K562 (cell line): Measurements from ENCODE around the gene STYX. TPM values are rescaled to one million over a fixed set of nuclear protein-coding genes. Genes with fewer than 3 reads are reported as not detected.

Experiments used
- ATAC-seq: fragments of 200-7000 bp; cut with Tn5 transposase; 3 replicates; pipeline ENCODE4 v1.9.1; 2020; ENCODE audit warnings: moderate library complexity
- BruUV-seq: library from RNA; stranded (reverse); fragments of 400-500 nt; replicated peaks from 2 replicates; lab custom pipeline; 2021; lab: Mats Ljungman, UMichigan
- CTCF ChIA-PET: fragments of 300-600 bp; formaldehyde crosslinking; extraction: SDS; loops from one replicate; lab custom pipeline; 2021; ENCODE audit warnings: low intra/inter-chr PET ratio; lab: Yijun Ruan, JAX
- POLR2A ChIA-PET: fragments of 300-600, 350-650 bp; sonication (Branson Sonifier 250); formaldehyde crosslinking; extraction: SDS; loops from one replicate; lab custom pipeline; 2021; ENCODE audit warnings: antibody characterized with exemption, inconsistent platforms; lab: Yijun Ruan, JAX
- DNase-seq, 4 experiments: peaks; one replicate each; pipeline versions ENCODE4 v3.0.0 to v3.0.0-alpha.2; 2011 to 2018; ENCODE audit warnings: low spot score in 3 of 4, mixed read lengths in 3 of 4; ENCODE audit errors: extremely low read depth in 1 of 4
- FAIRE-seq: peaks from 2 replicates; lab custom pipeline; 2011; peaks lifted over from hg19 to GRCh38; lab: Jason Lieb, UNC
- H2AFZ ChIP-seq: 2 replicates; pipeline ENCODE4 v1.6.0; 2011; ENCODE audit warnings: low read depth, low read length, control low read depth, inconsistent platforms
- H3K27ac ChIP-seq: fragments of 200-600 bp; 3 replicates; pipeline ENCODE4 v1.8.0; 2011; ENCODE audit warnings: low read depth, mild to moderate bottlenecking, control low read depth, inconsistent platforms, low read length, moderate library complexity, mixed read lengths; ENCODE audit errors: extremely low read depth
- H3K27me3 ChIP-seq, 2 experiments: fragments of 300-600 bp in 1 of 2; 2 replicates in 1 of 2; 3 replicates in 1 of 2; pipeline versions ENCODE4 v1.6.0 to v1.8.0; 2011; ENCODE audit warnings: inconsistent platforms in 2 of 2, low read length in 2 of 2, mild to moderate bottlenecking in 1 of 2, mixed read lengths in 1 of 2, moderate library complexity in 1 of 2; ENCODE audit not compliant: control insufficient read depth in 2 of 2, insufficient read depth in 2 of 2
- H3K36me3 ChIP-seq: fragments of 300-600 bp; 3 replicates; pipeline ENCODE4 v1.8.0; 2011; ENCODE audit warnings: mild to moderate bottlenecking, low read length, inconsistent platforms; ENCODE audit not compliant: control insufficient read depth, insufficient read depth
- H3K4me1 ChIP-seq, 2 experiments: fragments of 200-600 bp in 1 of 2; replicated peaks in 1 of 2; 2 replicates in 1 of 2; 3 replicates in 1 of 2; pipeline versions ENCODE4 v1.5.1 to v1.8.0; 2011; ENCODE audit warnings: inconsistent platforms in 2 of 2, low read length in 2 of 2, mild to moderate bottlenecking in 1 of 2, mixed read lengths in 1 of 2, moderate library complexity in 1 of 2; ENCODE audit not compliant: control insufficient read depth in 2 of 2, insufficient read depth in 2 of 2
- H3K4me2 ChIP-seq: 2 replicates; pipeline ENCODE4 v1.6.1; 2011; ENCODE audit warnings: low read length, control low read depth, inconsistent platforms, mixed read lengths; ENCODE audit not compliant: insufficient read depth
- H3K4me3 ChIP-seq: fragments of 200-600 bp; sonication (generic), shearing (Covaris generic); 2 replicates; pipeline ENCODE4 v1.5.1; 2016; ENCODE audit warnings: control low read depth, inconsistent platforms
- H3K79me2 ChIP-seq: fragments of 200-600 bp; 3 replicates; pipeline ENCODE4 v1.8.0; 2011; ENCODE audit warnings: low read length, inconsistent platforms; ENCODE audit not compliant: control insufficient read depth, insufficient read depth
- H3K9ac ChIP-seq, 2 experiments: 2 replicates each; pipeline versions ENCODE4 v1.6.0 to v1.6.1; 2011; ENCODE audit warnings: low read depth in 2 of 2, low read length in 2 of 2, control low read depth in 1 of 2, inconsistent platforms in 1 of 2, mild to moderate bottlenecking in 1 of 2, mixed read lengths in 1 of 2; ENCODE audit not compliant: insufficient read depth in 1 of 2
- H3K9me1 ChIP-seq: one replicate; pipeline ENCODE4 v1.6.0; 2011; ENCODE audit warnings: inconsistent platforms, mild to moderate bottlenecking, low read length, moderate library complexity; ENCODE audit not compliant: control insufficient read depth, insufficient read depth
- H3K9me3 ChIP-seq: replicated peaks from 2 replicates; pipeline ENCODE4 v1.5.1; 2011; ENCODE audit warnings: low read depth, low read length, inconsistent platforms; ENCODE audit not compliant: control insufficient read depth, insufficient read depth
- H4K20me1 ChIP-seq: replicated peaks from 2 replicates; pipeline ENCODE4 v1.6.1; 2011; ENCODE audit warnings: low read length, inconsistent platforms, mixed read lengths; ENCODE audit not compliant: control insufficient read depth, insufficient read depth
- C11orf30 ChIP-seq: fragments of 450-650 bp; IDR thresholded peaks from 2 replicates; pipeline ENCODE4 v1.6.1; 2016; ENCODE audit warnings: low read depth, mild to moderate bottlenecking
- CBX3 ChIP-seq, 2 experiments: IDR thresholded peaks; 1 replicate in 1 of 2; 2 replicates in 1 of 2; pipeline ENCODE4 v1.6.1; 2012; ENCODE audit warnings: inconsistent platforms in 2 of 2, low read length in 2 of 2, borderline replicate concordance in 1 of 2, control low read depth in 1 of 2
- FOSL1 ChIP-seq: fragments of 200-800 bp; sonication (Bioruptor generic); conservative IDR thresholded peaks from 2 replicates; pipeline ENCODE4 v1.6.1; 2016; ENCODE audit warnings: missing genetic modification characterization, missing compliant biosample characterization
- HDAC1 ChIP-seq, 2 experiments: fragments of 450-650 bp; IDR thresholded peaks; 2 replicates each; pipeline ENCODE4 v1.6.1; 2016 to 2017; ENCODE audit warnings: inconsistent platforms in 1 of 2, mild to moderate bottlenecking in 1 of 2, moderate library complexity in 1 of 2
- KDM5B ChIP-seq: fragments of 200-600 bp; sonication (generic); IDR thresholded peaks from 2 replicates; pipeline ENCODE4 v1.6.1; 2012; ENCODE audit warnings: low read depth, mild to moderate bottlenecking, moderate library complexity, low read length, control low read depth, inconsistent platforms; ENCODE audit not compliant: insufficient replicate concordance
- L3MBTL2 ChIP-seq: fragments of 450-650 bp; IDR thresholded peaks from 2 replicates; pipeline ENCODE4 v1.6.1; 2016; ENCODE audit warnings: mild to moderate bottlenecking, moderate library complexity
- MYC ChIP-seq, 2 experiments: fragments of 250-450 bp in 1 of 2; sonication (Bioruptor Pico) in 1 of 2; IDR thresholded peaks; 2 replicates each; pipeline versions ENCODE4 v1.5.1 to v1.6.1; 2012 to 2021; ENCODE audit warnings: low read depth in 2 of 2, borderline replicate concordance in 1 of 2, improper control_type of control experiment in 1 of 2, low read length in 1 of 2, mild to moderate bottlenecking in 1 of 2, moderate library complexity in 1 of 2
- NFE2 ChIP-seq: IDR thresholded peaks from 2 replicates; pipeline ENCODE4 v1.6.1; 2014; ENCODE audit warnings: antibody characterized with exemption, low read depth
- NONO ChIP-seq, 2 experiments: fragments of 200-400 bp in 1 of 2; fragments of 450-650 bp in 1 of 2; formaldehyde crosslinking in 1 of 2; IDR thresholded peaks; 2 replicates each; pipeline ENCODE4 v1.6.1; 2017; ENCODE audit warnings: low read depth in 2 of 2, mild to moderate bottlenecking in 2 of 2, moderate library complexity in 2 of 2, low read length in 1 of 2
- TEAD4 ChIP-seq, 2 experiments: sonication (generic) in 1 of 2; formaldehyde crosslinking in 1 of 2; IDR thresholded peaks; 2 replicates each; pipeline versions ENCODE4 v1.6.1 to v1.8.0; 2012 to 2022; ENCODE audit warnings: borderline replicate concordance in 1 of 2, inconsistent platforms in 1 of 2, low read length in 1 of 2, mild to moderate bottlenecking in 1 of 2, missing genetic modification reagents in 1 of 2
- TFAM ChIP-seq: fragments of 250-450 bp; sonication (Bioruptor Pico); conservative IDR thresholded peaks from 2 replicates; pipeline ENCODE4 v1.5.0; 2021; ENCODE audit warnings: mild to moderate bottlenecking, moderate library complexity
- TRIM24 ChIP-seq, 2 experiments: fragments of 450-650 bp; IDR thresholded peaks; 2 replicates each; pipeline ENCODE4 v1.6.1; 2016
- ZNF263 ChIP-seq: sonication (generic); formaldehyde crosslinking; IDR thresholded peaks from 2 replicates; pipeline ENCODE4 v1.8.0; 2022; ENCODE audit warnings: mild to moderate bottlenecking, missing genetic modification reagents, borderline replicate concordance
- WGBS: fragments of 100-300 bp; shearing (Covaris generic); methylation state at CpG from one replicate; pipeline ENCODE4 v1.1.6; 2016; ENCODE audit warnings: low coverage, mixed read lengths; ENCODE audit not compliant: insufficient coverage; ENCODE audit errors: missing lambda C conversion rate; 5-methylcytosine and 5-hydroxymethylcytosine counted together
- in situ Hi-C: fragments of 300-500 bp; cut with MboI; formaldehyde crosslinking; loops from 4 replicates; pipeline ENCODE4 v1.15.0; 2018; ENCODE audit warnings: inconsistent platforms, mixed read lengths
- intact Hi-C: fragments of 100-400 bp; cut with micrococcal nuclease; formaldehyde crosslinking; loops from 2 replicates; pipeline ENCODE4 v1.14.2; 2022
- polyA plus RNA-seq, 8 experiments: library from polyadenylated mRNA; depleted of rRNA in 4 of 8; stranded (reverse) in 5 of 8; unstranded in 3 of 8; fragments of >200 nt; fragmentation: Nextera tagmentation in 2 of 8; fragmentation: Illumina TruSeq in 1 of 8; extraction: Ambion mirVana in 2 of 8; extraction: Trizol in 1 of 8; gene quantifications; 2 replicates each; pipeline versions ENCODE4 v1.2.1 to v1.2.3, GENCODE V29; 2011 to 2014; ENCODE audit warnings: inconsistent platforms in 1 of 8, missing spikeins in 1 of 8
- total RNA-seq, 7 experiments: library from RNA; depleted of rRNA in 6 of 7; stranded (reverse); fragments of >200 nt in 6 of 7; fragmentation: Illumina TruSeq in 2 of 7; extraction: Trizol in 2 of 7; gene quantifications; 2 replicates each; pipeline versions ENCODE4 v1.2.1 to v1.2.3, GENCODE V29; 2011 to 2021; ENCODE audit warnings: low replicate concordance in 1 of 7
- TF ChIP-seq, protein P1 (sequence below): sonication (generic); formaldehyde crosslinking; IDR thresholded peaks from 2 replicates; pipeline ENCODE4 v1.8.1; 2023; ENCODE audit warnings: mild to moderate bottlenecking, missing genetic modification reagents, moderate library complexity
- TF ChIP-seq, protein P2 (sequence below): fragments of 200-800 bp; sonication (Bioruptor generic); IDR thresholded peaks from 2 replicates; pipeline ENCODE4 v1.6.1; 2017; ENCODE audit warnings: missing genetic modification characterization, missing compliant biosample characterization

The STYX gene
- total and polyA plus RNA-seq, 9 of the 15 experiments (the other 6 are each of a cell fraction or from before 2014, with no cell fraction given): 5.0 to 15.4 (median 10.6) TPM

DNA sequence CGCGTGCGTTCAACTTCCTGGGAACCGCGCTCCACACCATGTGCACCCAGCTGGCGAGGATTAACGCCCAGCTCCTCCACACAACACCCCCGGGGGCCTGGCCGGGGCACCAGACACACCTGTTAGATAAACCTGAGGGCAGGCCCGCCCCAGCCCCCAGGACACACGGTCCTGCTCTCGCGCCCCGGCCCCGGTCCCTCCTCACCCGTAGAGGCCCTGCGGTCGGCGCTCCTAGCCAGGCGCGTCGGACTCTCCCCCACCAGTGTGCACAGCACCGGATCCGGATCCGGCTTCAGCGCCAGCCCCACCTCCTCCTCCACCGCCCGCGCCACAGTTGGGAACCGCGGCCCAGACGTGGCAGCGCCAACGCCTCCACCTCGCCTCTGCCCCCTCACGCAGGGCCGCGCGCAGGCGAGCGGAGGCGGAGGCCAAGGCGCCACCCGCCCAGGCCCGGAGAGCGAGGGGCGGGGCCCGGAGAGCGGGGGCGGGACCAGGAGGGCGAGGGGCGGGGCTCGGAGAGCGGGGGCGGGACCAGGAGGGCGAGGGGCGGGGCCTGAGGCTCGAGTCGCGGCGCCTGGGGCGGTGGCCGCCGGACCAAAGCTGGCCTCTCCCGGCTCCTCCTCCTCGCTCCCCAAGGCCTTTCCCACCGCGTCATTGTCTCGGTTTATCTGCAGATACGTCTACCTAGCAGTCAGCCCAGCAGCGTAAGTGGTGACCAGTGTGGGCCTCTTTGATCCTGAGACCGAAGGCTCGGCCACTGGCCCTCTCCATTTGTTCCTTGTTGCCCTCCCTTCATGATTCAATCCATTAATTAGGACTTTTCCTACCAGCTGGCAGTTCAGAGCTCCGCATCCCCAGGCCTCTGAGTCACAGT is 61.5 kb downstream of the STYX start, which contains the start of gene GNPNAT1:
GNPNAT1 (minus strand) TSS at position 385 of the 874 bp plus-strand sequence. CDS start 6,957 bp downstream, outside the sequence.
- H3K9ac ChIP-seq: peak within 1 kb of the TSS; percentile 76 to 95
- FAIRE-seq: peak; percentile 23
- peaks cover 48% of the 10 kb centered on the region for H3K79me2 ChIP-seq
- ATAC-seq: peak; percentile 90
- H3K4me1 ChIP-seq: peaks cover 10 to 16% of the 10 kb centered on the region in 2 experiments; a peak in 4 of 5 replicates
- H2AFZ ChIP-seq: peak within 1 kb of the TSS; percentile 96
- in situ Hi-C loops: no loop called here
- 0 out of 2 replicates have a peak, but pooled peaks cover 4% of the 10 kb centered on the region for H4K20me1 ChIP-seq
- ChIA-PET POLR2A (interaction anchor here (0.6 kb wide), 1 partner anchor 341 kb away, joined by 3 read pairs; no protein-coding TSS in a partner anchor), CTCF (no interaction called here)
- H3K27ac ChIP-seq: peak within 1 kb of the TSS; percentile 82
- BruUV-seq: no TSS peak
- no peaks in the 10 kb centered on the region for H3K9me3 ChIP-seq
- 0% methylated on average over 9 of the region's 74 CpGs for WGBS
- H3K36me3 ChIP-seq: peaks cover 5% of the 10 kb centered on the region; the same call in 1 of the 3 replicates
- no peaks in the 10 kb centered on the region for H3K27me3 ChIP-seq
- H3K9me1 ChIP-seq: no peaks in the 10 kb centered on the region
- H3K4me3 ChIP-seq: peak within 1 kb of the TSS; percentile 66
- peak; percentile 87 to 90 (median 88) for DNase-seq
- peak within 1 kb of the TSS; percentile 88 for H3K4me2 ChIP-seq
- intact Hi-C loops: loop anchor here (10.0 kb wide), 1 partner anchor 363 kb away; the partner anchor contains the start of gene DDHD1
- TF ChIP-seq HDAC1 (IDR thresholded peaks at IDR 0.05): peak in 1 of 2 experiments; percentile 49; a peak in 2 of 4 replicates
- no peak for TF ChIP-seq CBX3 (IDR thresholded peaks at IDR 0.05; ENCODE audit: borderline replicate concordance in 1 of 2, low read length in 2 of 2)
- TF ChIP-seq, protein P1, sequence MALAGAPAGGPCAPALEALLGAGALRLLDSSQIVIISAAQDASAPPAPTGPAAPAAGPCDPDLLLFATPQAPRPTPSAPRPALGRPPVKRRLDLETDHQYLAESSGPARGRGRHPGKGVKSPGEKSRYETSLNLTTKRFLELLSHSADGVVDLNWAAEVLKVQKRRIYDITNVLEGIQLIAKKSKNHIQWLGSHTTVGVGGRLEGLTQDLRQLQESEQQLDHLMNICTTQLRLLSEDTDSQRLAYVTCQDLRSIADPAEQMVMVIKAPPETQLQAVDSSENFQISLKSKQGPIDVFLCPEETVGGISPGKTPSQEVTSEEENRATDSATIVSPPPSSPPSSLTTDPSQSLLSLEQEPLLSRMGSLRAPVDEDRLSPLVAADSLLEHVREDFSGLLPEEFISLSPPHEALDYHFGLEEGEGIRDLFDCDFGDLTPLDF: no peak
- TF ChIP-seq NFE2: no peak
- TF ChIP-seq TFAM (CRISPR knock-in tag): no peak
- TF ChIP-seq KDM5B: peak; percentile 75
- no peak for TF ChIP-seq C11orf30
- 0 out of 4 replicates have a peak, but pooled peaks of 1 of the 2 experiments have one; percentile 9 for TF ChIP-seq TRIM24 (IDR thresholded peaks at IDR 0.05)
- peak in 1 of 2 experiments; percentile 42; a peak in 1 of 4 replicates for TF ChIP-seq NONO (IDR thresholded peaks at IDR 0.05; ENCODE audit: low read depth in 2 of 2, low read length in 1 of 2)
- TF ChIP-seq L3MBTL2: peak; percentile 92
- TF ChIP-seq FOSL1 (tag): peak; percentile 46
- TF ChIP-seq TEAD4 (IDR thresholded peaks at IDR 0.05; ENCODE audit: low read length): 0 out of 2 replicates have a peak, but pooled peaks have one; percentile 30
- TF ChIP-seq TEAD4 (CRISPR knock-in tag; IDR thresholded peaks at IDR 0.05; ENCODE audit: borderline replicate concordance): no peak
- TF ChIP-seq, protein P2, sequence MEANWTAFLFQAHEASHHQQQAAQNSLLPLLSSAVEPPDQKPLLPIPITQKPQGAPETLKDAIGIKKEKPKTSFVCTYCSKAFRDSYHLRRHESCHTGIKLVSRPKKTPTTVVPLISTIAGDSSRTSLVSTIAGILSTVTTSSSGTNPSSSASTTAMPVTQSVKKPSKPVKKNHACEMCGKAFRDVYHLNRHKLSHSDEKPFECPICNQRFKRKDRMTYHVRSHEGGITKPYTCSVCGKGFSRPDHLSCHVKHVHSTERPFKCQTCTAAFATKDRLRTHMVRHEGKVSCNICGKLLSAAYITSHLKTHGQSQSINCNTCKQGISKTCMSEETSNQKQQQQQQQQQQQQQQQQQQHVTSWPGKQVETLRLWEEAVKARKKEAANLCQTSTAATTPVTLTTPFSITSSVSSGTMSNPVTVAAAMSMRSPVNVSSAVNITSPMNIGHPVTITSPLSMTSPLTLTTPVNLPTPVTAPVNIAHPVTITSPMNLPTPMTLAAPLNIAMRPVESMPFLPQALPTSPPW: peak; percentile 79
- TF ChIP-seq MYC (IDR thresholded peaks at IDR 0.05; ENCODE audit: low read depth, low read length): peak; percentile 56; the same call in 1 of the 2 replicates
- TF ChIP-seq MYC (CRISPR knock-in tag; IDR thresholded peaks at IDR 0.05; ENCODE audit: borderline replicate concordance, low read depth): peak; percentile 58; the same call in 1 of the 2 replicates
- TF ChIP-seq ZNF263 (CRISPR knock-in tag): peak; percentile 31; the same call in 1 of the 2 replicates
